ENCODE results near the gene PHACTR1. TPM values are rescaled to one million over a fixed set of nuclear protein-coding genes. Genes with fewer than 3 reads are reported as not detected.

The PHACTR1 gene
- total RNA-seq, 1 experiment from 2014 or later, result not detected

DNA sequence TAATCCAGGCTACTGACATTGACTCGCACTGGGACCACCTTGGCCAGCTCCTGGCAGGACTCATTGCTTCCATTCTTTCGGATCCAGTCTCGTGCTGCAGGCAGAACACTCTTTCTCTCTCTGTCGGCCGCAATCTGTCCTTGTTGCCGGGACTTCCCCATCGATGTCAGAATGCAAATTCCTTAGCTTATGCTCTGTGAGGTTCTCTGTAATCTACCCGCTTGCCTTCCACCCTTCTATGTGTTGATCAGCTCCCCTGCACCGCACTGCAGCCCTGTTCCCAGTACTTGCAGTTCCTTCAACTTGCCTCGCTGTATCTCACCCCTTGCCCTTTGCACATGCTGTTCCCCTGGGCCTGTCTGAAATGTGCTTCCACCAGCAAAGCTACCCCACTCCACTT, 182.0 kb downstream of the PHACTR1 start:
- H3F3A ChIP-seq (ENCODE audit: low read length, unreplicated experiment), result no peaks in the 10 kb centered on the region
- no peaks in the 10 kb centered on the region for H3K9me3 ChIP-seq (ENCODE audit: low read length)
- no peak for ATAC-seq
- H3K4me1 ChIP-seq (ENCODE audit: insufficient read depth, low read length), result no peaks in the 10 kb centered on the region
- TF ChIP-seq EZH2 (IDR thresholded peaks at IDR 0.05; ENCODE audit: low read length, unreplicated experiment), result no peak
- TF ChIP-seq, protein P1, sequence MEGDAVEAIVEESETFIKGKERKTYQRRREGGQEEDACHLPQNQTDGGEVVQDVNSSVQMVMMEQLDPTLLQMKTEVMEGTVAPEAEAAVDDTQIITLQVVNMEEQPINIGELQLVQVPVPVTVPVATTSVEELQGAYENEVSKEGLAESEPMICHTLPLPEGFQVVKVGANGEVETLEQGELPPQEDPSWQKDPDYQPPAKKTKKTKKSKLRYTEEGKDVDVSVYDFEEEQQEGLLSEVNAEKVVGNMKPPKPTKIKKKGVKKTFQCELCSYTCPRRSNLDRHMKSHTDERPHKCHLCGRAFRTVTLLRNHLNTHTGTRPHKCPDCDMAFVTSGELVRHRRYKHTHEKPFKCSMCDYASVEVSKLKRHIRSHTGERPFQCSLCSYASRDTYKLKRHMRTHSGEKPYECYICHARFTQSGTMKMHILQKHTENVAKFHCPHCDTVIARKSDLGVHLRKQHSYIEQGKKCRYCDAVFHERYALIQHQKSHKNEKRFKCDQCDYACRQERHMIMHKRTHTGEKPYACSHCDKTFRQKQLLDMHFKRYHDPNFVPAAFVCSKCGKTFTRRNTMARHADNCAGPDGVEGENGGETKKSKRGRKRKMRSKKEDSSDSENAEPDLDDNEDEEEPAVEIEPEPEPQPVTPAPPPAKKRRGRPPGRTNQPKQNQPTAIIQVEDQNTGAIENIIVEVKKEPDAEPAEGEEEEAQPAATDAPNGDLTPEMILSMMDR (conservative IDR thresholded peaks at IDR 0.05; ENCODE audit: low read depth, low read length), result no peak
- H3K9me2 ChIP-seq (replicated peaks; ENCODE audit: low read length), result no peaks in the 10 kb centered on the region
- no peaks in the 10 kb centered on the region for H3K36me3 ChIP-seq (ENCODE audit: low read depth, low read length)
- no peak for DNase-seq
- H3K4me3 ChIP-seq (ENCODE audit: low read length), result no peak overlapping the region
- CTCF ChIA-PET, result no interaction called here
- intact Hi-C loops (cut with micrococcal nuclease), result loop anchor here (10.0 kb wide), 1 partner anchor 1314 kb away; no protein-coding TSS in a partner anchor
- H3K4me2 ChIP-seq (ENCODE audit: low read length), result no peak overlapping the region
- POLR2A ChIA-PET (ENCODE audit: unreplicated experiment), result interaction anchor here (0.5 kb wide), 1 partner anchor 9 kb away, joined by 3 read pairs; no protein-coding TSS in a partner anchor
- no peaks in the 10 kb centered on the region for H4K20me1 ChIP-seq (ENCODE audit: low read length)
- no TSS peak for BruUV-seq (replicated peaks)
- no peak overlapping the region for H3K27ac ChIP-seq (ENCODE audit: low read length)
- H2AFZ ChIP-seq (ENCODE audit: low read length), result no peak overlapping the region
- no peak overlapping the region for H3K9ac ChIP-seq (ENCODE audit: low read length)
- no peaks in the 10 kb centered on the region for H3K79me2 ChIP-seq (ENCODE audit: low read length)
- H3K27me3 ChIP-seq (ENCODE audit: low read length), result peaks cover 63% of the 10 kb centered on the region

DNA sequence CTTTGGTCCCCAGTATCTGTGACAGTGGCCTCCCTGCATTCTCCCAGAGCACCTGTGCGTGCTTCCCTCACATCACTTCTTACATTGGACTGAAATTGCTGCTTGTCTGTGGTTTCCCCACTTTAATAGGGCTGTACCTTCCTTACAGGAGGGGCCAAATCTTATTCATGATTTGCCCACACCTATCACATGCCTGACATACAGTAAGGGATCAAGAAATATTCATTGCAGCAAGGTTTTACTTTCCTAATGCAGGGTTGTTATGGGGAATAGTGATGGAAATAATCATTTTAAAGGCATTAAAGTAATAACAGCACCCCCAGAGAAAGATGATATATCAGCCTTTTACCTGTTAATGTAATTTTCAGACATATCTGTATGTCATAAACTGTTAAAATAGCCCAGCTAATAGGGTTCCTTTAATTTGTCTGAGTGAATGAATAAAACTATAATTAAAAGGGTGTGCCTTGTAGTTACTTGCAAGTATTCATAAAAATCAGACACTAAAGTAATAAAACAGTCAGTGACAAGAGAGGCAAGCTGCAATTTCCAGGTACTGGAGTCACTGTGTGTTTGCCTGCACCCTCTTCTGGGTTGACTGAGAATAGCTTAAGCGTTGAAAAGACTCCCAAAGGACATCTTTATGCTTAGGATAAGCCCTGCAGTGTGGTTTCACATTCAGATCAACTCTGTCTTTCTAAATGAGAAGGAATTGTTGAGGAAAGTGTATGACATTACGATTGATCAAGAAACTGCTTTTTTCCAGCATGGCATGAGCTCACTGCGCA, 182.7 kb downstream of the PHACTR1 start:
- Histone ChIP-seq H3K79me2 (ENCODE audit: low read length) (no peaks in the 10 kb centered on the region), H3K27me3 (ENCODE audit: low read length) (peaks cover 63% of the 10 kb centered on the region), H3K4me3 (ENCODE audit: low read length) (no peak overlapping the region), H3K9me3 (ENCODE audit: low read length) (no peaks in the 10 kb centered on the region), H4K20me1 (ENCODE audit: low read length) (no peaks in the 10 kb centered on the region), H3K36me3 (ENCODE audit: low read depth, low read length) (no peaks in the 10 kb centered on the region), H3K4me2 (ENCODE audit: low read length) (no peak overlapping the region), H3K9ac (ENCODE audit: low read length) (no peak overlapping the region), H2AFZ (ENCODE audit: low read length) (no peak overlapping the region), H3K9me2 (replicated peaks; ENCODE audit: low read length) (no peaks in the 10 kb centered on the region), H3F3A (ENCODE audit: low read length, unreplicated experiment) (no peaks in the 10 kb centered on the region), H3K27ac (ENCODE audit: low read length) (no peak overlapping the region), H3K4me1 (ENCODE audit: insufficient read depth, low read length) (no peaks in the 10 kb centered on the region)
- no peak for DNase-seq
- ChIA-PET CTCF (no interaction called here), POLR2A (ENCODE audit: unreplicated experiment) (no interaction called here)
- intact Hi-C loops (cut with micrococcal nuclease), result loop anchor here (10.0 kb wide), 1 partner anchor 1314 kb away; no protein-coding TSS in a partner anchor
- ATAC-seq, result no peak
- BruUV-seq (replicated peaks), result no TSS peak
- no peak for TF ChIP-seq EZH2 (IDR thresholded peaks at IDR 0.05; ENCODE audit: low read length, unreplicated experiment)
- TF ChIP-seq EZH2phosphoT487 (IDR thresholded peaks at IDR 0.05; ENCODE audit: borderline replicate concordance, low read length), result no peak
- TF ChIP-seq, protein P1 (conservative IDR thresholded peaks at IDR 0.05; ENCODE audit: low read depth, low read length), result no peak

DNA sequence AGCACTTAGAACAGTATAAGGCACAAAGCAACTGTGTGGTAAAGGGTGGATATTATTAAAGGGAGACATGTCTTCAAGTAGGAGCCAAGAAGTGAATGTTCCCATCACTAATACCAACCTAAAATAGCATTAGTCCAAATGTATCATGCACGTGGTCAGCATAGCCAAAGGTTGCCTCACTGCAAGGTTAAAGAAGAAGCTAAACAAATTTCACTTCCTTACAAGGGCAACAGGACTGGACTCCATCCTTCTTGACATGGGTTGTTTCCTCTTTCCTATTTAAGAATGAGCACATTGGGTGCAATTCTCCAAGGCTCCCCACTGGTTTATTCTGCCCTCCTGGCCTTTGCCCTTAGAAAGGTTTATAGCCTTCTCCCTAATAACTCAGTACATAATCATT, 186.7 kb downstream of the PHACTR1 start:
- POLR2A ChIA-PET (ENCODE audit: unreplicated experiment), result no interaction called here
- TF ChIP-seq, protein P1 (conservative IDR thresholded peaks at IDR 0.05; ENCODE audit: low read depth, low read length), result no peak
- no peak for TF ChIP-seq EZH2 (IDR thresholded peaks at IDR 0.05; ENCODE audit: low read length, unreplicated experiment)
- no peak for TF ChIP-seq EZH2phosphoT487 (IDR thresholded peaks at IDR 0.05; ENCODE audit: borderline replicate concordance, low read length)
- no peak overlapping the region for H3K27ac ChIP-seq (ENCODE audit: low read length)
- no TSS peak for BruUV-seq (replicated peaks)
- CTCF ChIA-PET, result no interaction called here
- no peak for DNase-seq
- no peaks in the 10 kb centered on the region for H3K9me3 ChIP-seq (ENCODE audit: low read length)
- H3K9me2 ChIP-seq (replicated peaks; ENCODE audit: low read length), result no peaks in the 10 kb centered on the region
- no peaks in the 10 kb centered on the region for H3K79me2 ChIP-seq (ENCODE audit: low read length)
- no peaks in the 10 kb centered on the region for H4K20me1 ChIP-seq (ENCODE audit: low read length)
- H3F3A ChIP-seq (ENCODE audit: low read length, unreplicated experiment), result no peaks in the 10 kb centered on the region
- no peaks in the 10 kb centered on the region for H3K36me3 ChIP-seq (ENCODE audit: low read depth, low read length)
- intact Hi-C loops (cut with micrococcal nuclease), result no loop called here
- no peaks in the 10 kb centered on the region for H3K4me1 ChIP-seq (ENCODE audit: insufficient read depth, low read length)
- H3K9ac ChIP-seq (ENCODE audit: low read length), result no peak overlapping the region
- no peak for ATAC-seq
- H3K4me3 ChIP-seq (ENCODE audit: low read length), result no peak overlapping the region
- H3K27me3 ChIP-seq (ENCODE audit: low read length), result peaks cover 58% of the 10 kb centered on the region
- H3K4me2 ChIP-seq (ENCODE audit: low read length), result no peak overlapping the region
- H2AFZ ChIP-seq (ENCODE audit: low read length), result no peak overlapping the region

All from PC-3 (cell line).